DOHH2 (cell line): Measurements from ENCODE around the gene ABCF1.
"Not testable (repeated sequence)": the region's sequence is repeated elsewhere in the genome, so short reads cannot be mapped to it uniquely, and the experiment has no call there.

ENCODE experiments used
- H3F3A ChIP-seq: fragments of 200-600 bp; sonication (generic), shearing (Covaris generic); 2 replicates; pipeline ENCODE4 v1.6.0; 2016; ENCODE audit warnings: antibody characterized with exemption, mild to moderate bottlenecking; ENCODE audit not compliant: control insufficient read depth, insufficient read depth
- H3K27ac ChIP-seq: fragments of 200-600 bp; sonication (generic); 2 replicates; pipeline ENCODE4 v1.5.1; 2014; ENCODE audit warnings: low read depth, mild to moderate bottlenecking, low read length, moderate library complexity
- H3K27me3 ChIP-seq: fragments of 200-600 bp; sonication (generic); 2 replicates; pipeline ENCODE4 v1.6.1; 2014; ENCODE audit warnings: mild to moderate bottlenecking, low read length, mixed read lengths; ENCODE audit not compliant: control insufficient read depth
- H3K36me3 ChIP-seq: fragments of 200-600 bp; sonication (generic); 2 replicates; pipeline ENCODE4 v1.6.1; 2014; ENCODE audit warnings: mild to moderate bottlenecking, low read length, moderate library complexity, mixed read lengths; ENCODE audit not compliant: control insufficient read depth
- H3K4me1 ChIP-seq: fragments of 200-600 bp; sonication (generic); 2 replicates; pipeline ENCODE4 v1.6.1; 2014; ENCODE audit warnings: mild to moderate bottlenecking, low read length, mixed read lengths; ENCODE audit not compliant: control insufficient read depth
- H3K4me2 ChIP-seq: fragments of 200-600 bp; sonication (generic); 2 replicates; pipeline ENCODE4 v1.6.0; 2014; ENCODE audit warnings: mild to moderate bottlenecking, low read length, moderate library complexity
- H3K4me3 ChIP-seq: fragments of 200-600 bp; sonication (generic); 2 replicates; pipeline ENCODE4 v1.5.1; 2014; ENCODE audit warnings: mild to moderate bottlenecking, low read length, mixed read lengths
- H3K79me2 ChIP-seq: fragments of 200-600 bp; sonication (generic); 2 replicates; pipeline ENCODE4 v1.6.1; 2014; ENCODE audit warnings: mild to moderate bottlenecking, low read length, mixed read lengths; ENCODE audit not compliant: control insufficient read depth
- H3K9me2 ChIP-seq: fragments of 200-600 bp; sonication (generic); replicated peaks from 2 replicates; pipeline ENCODE4 v1.6.1; 2014; ENCODE audit warnings: mild to moderate bottlenecking, low read length, mixed read lengths; ENCODE audit not compliant: control insufficient read depth
- H3K9me3 ChIP-seq: fragments of 200-600 bp; sonication (generic); 2 replicates; pipeline ENCODE4 v1.6.1; 2014; ENCODE audit warnings: antibody characterized with exemption, low read length, mixed read lengths; ENCODE audit not compliant: control insufficient read depth, insufficient read depth
- H4K20me1 ChIP-seq: fragments of 200-600 bp; sonication (generic); 2 replicates; pipeline ENCODE4 v1.6.0; 2014; ENCODE audit warnings: low read depth, mild to moderate bottlenecking, antibody characterized with exemption, low read length, moderate library complexity; ENCODE audit not compliant: control insufficient read depth, insufficient read depth
- CTCF ChIP-seq: fragments of 200-600 bp; sonication (generic); IDR thresholded peaks from one replicate; pipeline ENCODE4 v1.5.1; 2014; ENCODE audit warnings: antibody characterized with exemption, mild to moderate bottlenecking, low read depth, low read length; ENCODE audit not compliant: poor library complexity, severe bottlenecking
- EZH2phosphoT487 ChIP-seq: fragments of 200-600 bp; sonication (generic); IDR thresholded peaks from 2 replicates; pipeline ENCODE4 v1.6.1; 2017; ENCODE audit warnings: borderline replicate concordance, mild to moderate bottlenecking, antibody characterized with exemption, low read length, moderate library complexity, mixed read lengths

ABCF1 gene

GRCh38 chr6:30592287-30592686 is 21.0 kb downstream of the ABCF1 start:
- Histone ChIP-seq H3K9me3 (no peaks in the 10 kb centered on the region), H3F3A (peaks cover 9% of the 10 kb centered on the region; the same call in 1 of the 2 replicates), H3K27ac (no peak overlapping the region), H3K4me1 (no peaks in the 10 kb centered on the region), H3K4me2 (no peak overlapping the region), H3K9me2 (no peaks in the 10 kb centered on the region), H3K27me3 (no peaks in the 10 kb centered on the region), H4K20me1 (no peaks in the 10 kb centered on the region; the same call in 1 of the 2 replicates), H3K36me3 (peaks cover 71% of the 10 kb centered on the region), H3K79me2 (peaks cover 41% of the 10 kb centered on the region), H3K4me3 (no peak overlapping the region)
- no peak for TF ChIP-seq CTCF
- no peak for TF ChIP-seq EZH2phosphoT487

- not testable (repeated sequence) for H4K20me1 ChIP-seq, H3K9me3 ChIP-seq, H3K4me2 ChIP-seq, H3K4me1 ChIP-seq, H3K4me3 ChIP-seq, H3K27me3 ChIP-seq, H3K9me2 ChIP-seq, H3K27ac ChIP-seq
- peak; percentile 86 for TF ChIP-seq CTCF
- Histone ChIP-seq H3K36me3 (peaks cover 56% of the 10 kb centered on the region), H3F3A (peaks cover 28% of the 10 kb centered on the region), H3K79me2 (peaks cover 11% of the 10 kb centered on the region)
Measured at GRCh38 chr6:30597315-30598144, 26.3 kb downstream of the ABCF1 start.

GRCh38 chr6:30598912-30599624 is 27.8 kb downstream of the ABCF1 start:
- Histone ChIP-seq H3F3A (peaks cover 28% of the 10 kb centered on the region), H3K27ac (no peak overlapping the region), H3K9me2 (no peaks in the 10 kb centered on the region), H3K27me3 (no peaks in the 10 kb centered on the region), H3K79me2 (peaks cover 6% of the 10 kb centered on the region; the same call in 1 of the 2 replicates), H3K9me3 (no peaks in the 10 kb centered on the region), H4K20me1 (no peaks in the 10 kb centered on the region; the same call in 1 of the 2 replicates), H3K4me2 (no peak overlapping the region), H3K36me3 (peaks cover 67% of the 10 kb centered on the region), H3K4me1 (no peaks in the 10 kb centered on the region), H3K4me3 (no peak overlapping the region)
- TF ChIP-seq EZH2phosphoT487, result no peak
- no peak for TF ChIP-seq CTCF
